ENCODE results near the gene GALNT7.

GALNT7 gene

GRCh38 chr4:173237152-173237551 is 68.5 kb downstream of the GALNT7 start:
- 33% methylated on average over 1 of the region's 2 CpGs for WGBS (ENCODE audit: insufficient coverage)
- H3K4me1 ChIP-seq (ENCODE audit: control extremely low read depth in 1 of 4, control insufficient read depth in 4 of 4, insufficient read depth in 4 of 4, low read length in 3 of 4) = peaks cover 0 to 14% (median 4%) of the 10 kb centered on the region in 4 experiments
- H3K27ac ChIP-seq (ENCODE audit: insufficient read depth in 1 of 2, low read depth in 1 of 2, low read length in 2 of 2, poor library complexity in 1 of 2, severe bottlenecking in 2 of 2) = no peak overlapping the region
- H3K36me3 ChIP-seq (ENCODE audit: control insufficient read depth in 4 of 4, insufficient read depth in 4 of 4, low read length in 3 of 4) = peaks cover 0 to 6% (median 0%) of the 10 kb centered on the region in 4 experiments
- no peaks in the 10 kb centered on the region for H3K9me3 ChIP-seq (ENCODE audit: control extremely low read depth in 1 of 5, control insufficient read depth in 4 of 5, insufficient read depth in 2 of 5, low read depth in 1 of 5, low read length in 4 of 5)
- no peak overlapping the region for H3K4me3 ChIP-seq (ENCODE audit: control insufficient read depth in 1 of 7, extremely low read depth in 1 of 7, insufficient read depth in 4 of 7, low read depth in 2 of 7, low read length in 6 of 7)
- ChIA-PET CTCF (interaction anchor here (1.0 to 2.2 kb wide), 5 partner anchors 13 to 224 kb away, joined by 3 to 11 read pairs (median 6); no protein-coding TSS in a partner anchor), POLR2A (no interaction called here)
- peak in 1 of 3 donors; percentile 42 for DNase-seq
- no peaks in the 10 kb centered on the region for H3K27me3 ChIP-seq (replicated peaks in 2 of 5; ENCODE audit: control insufficient read depth in 4 of 5, insufficient read depth in 5 of 5, low read length in 4 of 5)

GRCh38 chr4:173237762-173238161 is 69.2 kb downstream of the GALNT7 start:
- Histone ChIP-seq H3K36me3 (ENCODE audit: control insufficient read depth in 4 of 4, insufficient read depth in 4 of 4, low read length in 3 of 4) (peaks cover 0 to 6% (median 0%) of the 10 kb centered on the region in 4 experiments), H3K4me1 (ENCODE audit: control extremely low read depth in 1 of 4, control insufficient read depth in 4 of 4, insufficient read depth in 4 of 4, low read length in 3 of 4) (peaks cover 0 to 11% (median 2%) of the 10 kb centered on the region in 4 experiments), H3K27me3 (replicated peaks in 2 of 5; ENCODE audit: control insufficient read depth in 4 of 5, insufficient read depth in 5 of 5, low read length in 4 of 5) (no peaks in the 10 kb centered on the region), H3K27ac (ENCODE audit: insufficient read depth in 1 of 2, low read depth in 1 of 2, low read length in 2 of 2, poor library complexity in 1 of 2, severe bottlenecking in 2 of 2) (no peak overlapping the region), H3K4me3 (ENCODE audit: control insufficient read depth in 1 of 7, extremely low read depth in 1 of 7, insufficient read depth in 4 of 7, low read depth in 2 of 7, low read length in 6 of 7) (no peak overlapping the region), H3K9me3 (ENCODE audit: control extremely low read depth in 1 of 5, control insufficient read depth in 4 of 5, insufficient read depth in 2 of 5, low read depth in 1 of 5, low read length in 4 of 5) (no peaks in the 10 kb centered on the region)
- no peak for DNase-seq
- POLR2A ChIA-PET = no interaction called here
- WGBS (ENCODE audit: insufficient coverage) = 100% methylated on average over 1 of the region's 2 CpGs
- CTCF ChIA-PET = interaction anchor here (1.0 to 2.2 kb wide), 7 partner anchors 9 to 224 kb away, joined by 3 to 11 read pairs (median 4); no protein-coding TSS in a partner anchor

- ChIA-PET POLR2A (no interaction called here), CTCF (no interaction called here)
- Histone ChIP-seq H3K27me3 (replicated peaks in 2 of 5; ENCODE audit: control insufficient read depth in 4 of 5, insufficient read depth in 5 of 5, low read length in 4 of 5) (no peaks in the 10 kb centered on the region), H3K9me3 (ENCODE audit: control extremely low read depth in 1 of 5, control insufficient read depth in 4 of 5, insufficient read depth in 2 of 5, low read depth in 1 of 5, low read length in 4 of 5) (no peaks in the 10 kb centered on the region), H3K4me3 (ENCODE audit: control insufficient read depth in 1 of 7, extremely low read depth in 1 of 7, insufficient read depth in 4 of 7, low read depth in 2 of 7, low read length in 6 of 7) (no peak overlapping the region), H3K36me3 (ENCODE audit: control insufficient read depth in 4 of 4, insufficient read depth in 4 of 4, low read length in 3 of 4) (no peaks in the 10 kb centered on the region), H3K27ac (ENCODE audit: insufficient read depth in 1 of 2, low read depth in 1 of 2, low read length in 2 of 2, poor library complexity in 1 of 2, severe bottlenecking in 2 of 2) (no peak overlapping the region), H3K4me1 (ENCODE audit: control extremely low read depth in 1 of 4, control insufficient read depth in 4 of 4, insufficient read depth in 4 of 4, low read length in 3 of 4) (peaks cover 0 to 19% (median 2%) of the 10 kb centered on the region in 4 experiments)
- DNase-seq = no peak
Observed at GRCh38 chr4:173240696-173241095, 72.1 kb downstream of the GALNT7 start.

- H3K27me3 ChIP-seq (replicated peaks in 2 of 5; ENCODE audit: control insufficient read depth in 4 of 5, insufficient read depth in 5 of 5, low read length in 4 of 5) = no peaks in the 10 kb centered on the region
- ChIA-PET POLR2A (no interaction called here), CTCF (interaction anchor here (1.0 to 1.9 kb wide), 7 partner anchors 9 to 72 kb away, joined by 3 to 12 read pairs (median 5); no protein-coding TSS in a partner anchor)
- H3K4me1 ChIP-seq (ENCODE audit: control extremely low read depth in 1 of 4, control insufficient read depth in 4 of 4, insufficient read depth in 4 of 4, low read length in 3 of 4) = peaks cover 0 to 20% (median 4%) of the 10 kb centered on the region in 4 experiments
- no peaks in the 10 kb centered on the region for H3K36me3 ChIP-seq (ENCODE audit: control insufficient read depth in 4 of 4, insufficient read depth in 4 of 4, low read length in 3 of 4)
- H3K27ac ChIP-seq (ENCODE audit: insufficient read depth in 1 of 2, low read depth in 1 of 2, low read length in 2 of 2, poor library complexity in 1 of 2, severe bottlenecking in 2 of 2) = no peak overlapping the region
- H3K9me3 ChIP-seq (ENCODE audit: control extremely low read depth in 1 of 5, control insufficient read depth in 4 of 5, insufficient read depth in 2 of 5, low read depth in 1 of 5, low read length in 4 of 5) = no peaks in the 10 kb centered on the region
- no peak overlapping the region for H3K4me3 ChIP-seq (ENCODE audit: control insufficient read depth in 1 of 7, extremely low read depth in 1 of 7, insufficient read depth in 4 of 7, low read depth in 2 of 7, low read length in 6 of 7)
- no CpG with 5 or more reads among the region's 3 CpGs for WGBS (ENCODE audit: insufficient coverage)
- DNase-seq = no peak
Observed at GRCh38 chr4:173242466-173243250, 74.0 kb downstream of the GALNT7 start.

- Histone ChIP-seq H3K4me1 (ENCODE audit: control extremely low read depth in 1 of 4, control insufficient read depth in 4 of 4, insufficient read depth in 4 of 4, low read length in 3 of 4) (peaks cover 0 to 20% (median 4%) of the 10 kb centered on the region in 4 experiments), H3K36me3 (ENCODE audit: control insufficient read depth in 4 of 4, insufficient read depth in 4 of 4, low read length in 3 of 4) (peaks cover 0 to 5% (median 0%) of the 10 kb centered on the region in 4 experiments), H3K4me3 (ENCODE audit: control insufficient read depth in 1 of 7, extremely low read depth in 1 of 7, insufficient read depth in 4 of 7, low read depth in 2 of 7, low read length in 6 of 7) (no peak overlapping the region), H3K27ac (ENCODE audit: insufficient read depth in 1 of 2, low read depth in 1 of 2, low read length in 2 of 2, poor library complexity in 1 of 2, severe bottlenecking in 2 of 2) (no peak overlapping the region), H3K27me3 (replicated peaks in 2 of 5; ENCODE audit: control insufficient read depth in 4 of 5, insufficient read depth in 5 of 5, low read length in 4 of 5) (no peaks in the 10 kb centered on the region), H3K9me3 (ENCODE audit: control extremely low read depth in 1 of 5, control insufficient read depth in 4 of 5, insufficient read depth in 2 of 5, low read depth in 1 of 5, low read length in 4 of 5) (no peaks in the 10 kb centered on the region)
- ChIA-PET POLR2A (no interaction called here), CTCF (interaction anchor here (1.5 to 1.9 kb wide), 5 partner anchors 9 to 58 kb away, joined by 3 to 12 read pairs (median 6); no protein-coding TSS in a partner anchor)
- WGBS (ENCODE audit: insufficient coverage) = 88% methylated on average over 1 of the region's 3 CpGs
- no peak for DNase-seq
Observed at GRCh38 chr4:173243321-173243720, 74.7 kb downstream of the GALNT7 start.

- ChIA-PET POLR2A (no interaction called here), CTCF (interaction anchor here (1.7 to 1.9 kb wide), 2 partner anchors 10 to 13 kb away, joined by 5 to 7 read pairs; no protein-coding TSS in a partner anchor)
- Histone ChIP-seq H3K27me3 (replicated peaks in 2 of 5; ENCODE audit: control insufficient read depth in 4 of 5, insufficient read depth in 5 of 5, low read length in 4 of 5) (no peaks in the 10 kb centered on the region), H3K9me3 (ENCODE audit: control extremely low read depth in 1 of 5, control insufficient read depth in 4 of 5, insufficient read depth in 2 of 5, low read depth in 1 of 5, low read length in 4 of 5) (no peaks in the 10 kb centered on the region), H3K4me3 (ENCODE audit: control insufficient read depth in 1 of 7, extremely low read depth in 1 of 7, insufficient read depth in 4 of 7, low read depth in 2 of 7, low read length in 6 of 7) (no peak overlapping the region), H3K36me3 (ENCODE audit: control insufficient read depth in 4 of 4, insufficient read depth in 4 of 4, low read length in 3 of 4) (peaks cover 0 to 9% (median 0%) of the 10 kb centered on the region in 4 experiments), H3K27ac (ENCODE audit: insufficient read depth in 1 of 2, low read depth in 1 of 2, low read length in 2 of 2, poor library complexity in 1 of 2, severe bottlenecking in 2 of 2) (no peak overlapping the region), H3K4me1 (ENCODE audit: control extremely low read depth in 1 of 4, control insufficient read depth in 4 of 4, insufficient read depth in 4 of 4, low read length in 3 of 4) (peaks cover 0 to 20% (median 4%) of the 10 kb centered on the region in 4 experiments)
- no peak for DNase-seq
- WGBS (ENCODE audit: insufficient coverage) = 100% methylated on average over 2 of the region's 3 CpGs
Observed at GRCh38 chr4:173243917-173244658, 75.5 kb downstream of the GALNT7 start.
